GM18511 (cell line): Measurements from ENCODE around the gene TRAK1.
"Not testable (repeated sequence)": the region's sequence is repeated elsewhere in the genome, so short reads cannot be mapped to it uniquely, and the experiment has no call there.

Experiments
- ATAC-seq: cut with Tn5 transposase; IDR thresholded peaks from one replicate; pipeline ENCODE4 v1.9.1; 2021; ENCODE audit warnings: mild to moderate bottlenecking, moderate library complexity; ENCODE audit not compliant: unreplicated experiment

The TRAK1 gene

GRCh38 chr3:42097566-42097946 is 6.4 kb downstream of the TRAK1 start:
- ATAC-seq: no peak

- no peak for ATAC-seq
These were observed 7.0 kb downstream of the TRAK1 start for GRCh38 chr3:42098171-42098570.

DNA sequence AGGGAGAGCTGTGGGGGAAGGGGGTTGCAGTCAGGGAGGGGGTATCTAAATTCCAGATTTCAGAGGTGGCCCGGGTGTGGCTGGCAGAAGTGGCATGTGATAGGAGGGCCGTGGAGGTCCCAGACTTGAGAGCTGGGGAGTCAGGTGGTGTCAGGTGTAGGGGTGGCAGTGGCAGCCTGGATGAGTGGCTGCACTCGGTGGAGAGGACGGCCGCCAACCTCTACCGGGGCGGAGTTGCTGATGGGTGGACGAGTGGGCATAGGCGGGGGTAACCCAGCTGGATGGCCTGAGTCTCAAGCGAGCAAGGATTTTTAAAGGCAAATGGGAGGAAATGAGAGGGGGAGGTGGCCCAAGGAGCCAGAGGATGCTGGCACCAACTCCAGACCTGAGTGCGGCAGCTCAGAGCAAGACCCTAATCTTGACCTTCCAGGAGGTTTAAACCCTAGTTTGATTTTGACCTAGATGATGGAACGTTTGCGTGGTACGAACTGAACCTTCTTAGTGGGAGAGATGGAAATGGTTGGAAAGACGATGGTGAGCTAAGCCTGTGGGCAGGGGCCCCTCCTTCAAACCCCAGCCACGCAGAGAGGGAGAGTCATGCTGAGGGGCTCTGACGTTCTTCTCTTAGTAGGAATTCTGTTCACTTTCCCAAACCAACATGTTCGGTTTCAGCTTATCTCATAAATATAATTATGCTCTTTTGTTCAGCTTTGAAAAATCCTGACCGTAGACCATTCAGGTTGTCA is 8.0 kb downstream of the TRAK1 start:
- no peak for ATAC-seq

DNA sequence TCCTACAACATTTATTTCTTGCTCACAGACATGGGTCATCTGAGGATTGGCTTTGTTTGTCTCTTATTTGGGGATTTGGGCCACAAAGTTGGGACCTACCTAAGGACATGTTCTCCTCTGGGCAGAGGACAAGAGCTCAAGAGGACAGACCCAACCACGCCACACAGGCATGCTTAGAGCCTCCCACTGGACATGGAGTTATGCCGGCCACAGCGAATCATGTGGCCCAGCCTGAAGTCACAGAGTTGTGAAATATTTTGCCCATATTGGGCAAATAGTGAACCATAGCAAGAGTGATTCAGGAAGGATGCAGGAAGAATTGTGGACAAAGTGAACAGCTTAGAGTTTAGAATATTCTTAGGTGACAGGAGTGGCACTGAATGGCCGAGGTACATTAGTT is 9.9 kb downstream of the TRAK1 start:
- ATAC-seq: no peak

- ATAC-seq: no peak
These were observed 10.3 kb downstream of the TRAK1 start for GRCh38 chr3:42101481-42101880.

DNA sequence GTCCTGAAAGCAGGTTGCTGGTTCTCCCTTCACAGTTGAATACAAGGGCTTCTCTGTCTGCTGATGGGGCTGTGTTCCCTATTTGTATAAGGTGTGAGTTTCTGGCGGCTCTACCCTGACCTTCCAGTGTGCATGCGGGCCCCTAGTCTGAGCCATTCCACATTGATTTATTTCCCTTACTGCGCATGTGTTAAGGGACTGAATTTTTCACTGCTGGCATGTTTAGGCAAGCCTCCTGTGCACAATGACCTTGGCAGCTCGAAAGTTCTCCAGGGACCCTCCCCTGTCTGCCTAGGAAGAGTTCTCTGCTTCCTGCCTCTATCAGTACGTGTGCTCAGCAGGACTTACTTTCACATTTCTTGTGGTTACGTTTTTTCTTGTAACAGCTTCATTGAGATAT is 11.4 kb downstream of the TRAK1 start:
- no peak for ATAC-seq

GRCh38 chr3:42103921-42104665 is 12.9 kb downstream of the TRAK1 start:
- not testable (repeated sequence) for ATAC-seq

DNA sequence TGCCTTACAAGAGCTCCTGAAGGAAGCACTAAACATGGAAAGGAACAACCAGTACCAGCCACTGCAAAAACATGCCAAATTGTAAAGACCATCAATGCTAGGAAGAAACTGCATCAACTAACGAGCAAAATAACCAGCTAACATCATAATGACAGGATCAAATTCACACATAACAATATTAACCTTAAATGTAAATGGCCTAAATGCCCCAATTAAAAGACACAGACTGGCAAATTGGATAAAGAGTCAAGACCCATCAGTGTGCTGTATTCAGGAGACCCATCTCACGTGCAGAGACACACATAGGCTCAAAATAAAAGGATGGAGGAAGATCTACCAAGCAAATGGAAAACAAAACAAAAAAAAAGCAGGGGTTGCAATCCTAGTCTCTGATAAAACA is 14.8 kb downstream of the TRAK1 start:
- not testable (repeated sequence) for ATAC-seq

GRCh38 chr3:42106646-42107045 is 15.5 kb downstream of the TRAK1 start:
- no peak for ATAC-seq

DNA sequence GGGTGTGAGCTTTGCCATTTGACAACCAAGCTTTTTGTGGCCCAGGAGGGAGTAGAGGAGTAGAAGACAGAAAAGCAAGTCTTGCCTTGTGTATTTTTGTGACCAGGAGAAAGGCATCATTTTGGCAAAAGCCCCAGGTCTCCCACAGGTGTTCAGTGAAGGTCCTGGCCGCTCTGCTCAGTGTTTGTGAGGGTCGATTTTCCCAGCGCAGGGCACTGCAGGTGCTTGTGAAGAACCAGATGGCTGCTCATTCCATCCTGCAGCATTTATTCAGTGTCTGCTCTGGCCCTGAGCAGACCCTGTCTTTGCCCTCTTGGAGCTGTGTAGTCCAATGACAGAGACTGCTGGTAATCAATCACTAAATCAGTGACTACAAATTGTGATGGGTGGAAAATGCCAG is 19.5 kb downstream of the TRAK1 start:
- ATAC-seq: no peak

- ATAC-seq: no peak
These were observed 23.1 kb downstream of the TRAK1 start for GRCh38 chr3:42114130-42114725.

DNA sequence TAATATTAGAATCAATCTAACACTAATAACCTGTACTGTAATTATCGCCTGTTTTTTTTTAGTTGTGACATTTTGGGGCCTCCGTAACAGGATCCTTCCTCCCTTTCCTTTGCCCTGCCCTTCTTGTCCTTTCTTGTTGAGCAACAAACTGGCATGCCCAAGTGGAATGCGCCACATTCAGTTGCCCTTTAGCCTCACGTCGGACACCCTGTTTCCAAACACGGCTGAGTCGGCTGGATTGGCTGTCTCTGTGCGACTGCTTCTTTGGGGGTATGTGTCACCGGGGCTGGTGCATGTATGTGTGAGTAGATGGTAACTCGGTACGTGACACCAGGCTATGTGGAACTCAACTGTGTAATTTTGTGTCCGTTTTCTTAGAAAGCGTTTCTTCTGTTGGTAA is 24.1 kb downstream of the TRAK1 start:
- no peak for ATAC-seq

DNA sequence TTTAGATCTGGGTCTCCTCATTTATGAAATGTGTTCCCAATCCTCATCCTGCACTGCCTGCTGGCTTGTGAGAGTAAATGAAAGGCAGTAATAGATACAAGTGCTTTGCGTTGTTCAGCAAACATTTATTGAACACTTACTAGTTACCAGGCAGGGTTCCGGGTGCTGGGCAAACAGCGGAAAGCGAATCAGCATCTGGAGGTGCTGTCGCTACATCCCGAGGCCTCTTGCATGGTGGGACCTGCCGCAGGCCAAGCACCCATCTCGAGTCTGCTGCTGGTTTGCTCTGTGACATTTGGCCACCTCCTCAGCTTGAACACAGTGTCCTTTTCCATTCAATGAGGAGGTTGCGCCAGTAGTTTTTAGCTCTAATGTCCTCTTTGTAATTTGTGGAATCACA is 24.8 kb downstream of the TRAK1 start:
- ATAC-seq: no peak

DNA sequence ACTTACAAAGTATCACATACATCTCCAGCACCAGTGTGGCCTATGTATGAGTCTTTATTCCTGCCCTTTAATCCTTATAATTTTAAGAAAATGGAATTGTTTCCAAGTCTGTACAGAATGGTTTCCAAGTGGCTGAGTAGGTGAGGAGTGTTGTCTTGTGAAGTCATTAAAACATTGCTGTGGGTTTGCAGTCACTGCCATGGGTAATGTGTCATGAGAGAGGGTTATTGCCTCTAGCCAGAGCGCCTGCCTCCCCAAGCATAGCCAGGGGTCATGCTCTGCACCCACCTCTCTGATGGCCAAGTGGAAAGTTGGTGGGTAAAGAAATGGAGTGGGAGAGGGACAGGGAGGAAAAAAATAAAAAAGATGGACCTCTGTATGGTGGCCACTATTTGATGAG is 25.3 kb downstream of the TRAK1 start:
- ATAC-seq: no peak

GRCh38 chr3:42117175-42118008 is 26.2 kb downstream of the TRAK1 start:
- no peak for ATAC-seq

DNA sequence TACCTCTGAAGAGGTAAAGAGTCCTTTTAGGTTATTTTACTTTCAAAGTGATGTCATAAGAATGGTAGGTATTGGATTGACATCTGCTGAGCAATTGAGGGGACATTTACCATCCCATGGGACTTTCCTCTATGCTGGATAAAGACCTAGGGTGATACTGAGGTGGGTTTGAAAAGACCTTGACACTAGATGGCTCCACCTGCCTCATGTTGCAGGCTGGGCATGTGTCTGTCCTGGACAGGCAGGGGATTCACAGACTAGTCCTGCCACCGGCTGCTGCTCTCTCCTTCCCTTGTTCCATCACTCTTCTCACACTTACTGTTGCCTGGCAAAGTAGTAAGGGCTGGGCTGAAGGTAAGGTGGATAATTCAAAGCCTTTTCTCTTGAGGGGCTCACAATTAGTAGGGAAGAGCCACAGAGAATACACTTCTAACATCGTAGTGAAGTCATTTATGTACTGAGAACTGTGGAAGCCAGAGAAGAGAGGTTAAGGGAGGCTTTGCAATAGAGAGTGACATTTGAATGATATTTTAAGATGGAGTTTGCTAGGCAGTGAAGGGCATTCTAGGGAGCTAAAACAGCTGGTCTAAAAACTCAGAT is 27.7 kb downstream of the TRAK1 start:
- ATAC-seq: peak; percentile 67

GRCh38 chr3:42119561-42120355 is 28.6 kb downstream of the TRAK1 start:
- ATAC-seq: no peak

DNA sequence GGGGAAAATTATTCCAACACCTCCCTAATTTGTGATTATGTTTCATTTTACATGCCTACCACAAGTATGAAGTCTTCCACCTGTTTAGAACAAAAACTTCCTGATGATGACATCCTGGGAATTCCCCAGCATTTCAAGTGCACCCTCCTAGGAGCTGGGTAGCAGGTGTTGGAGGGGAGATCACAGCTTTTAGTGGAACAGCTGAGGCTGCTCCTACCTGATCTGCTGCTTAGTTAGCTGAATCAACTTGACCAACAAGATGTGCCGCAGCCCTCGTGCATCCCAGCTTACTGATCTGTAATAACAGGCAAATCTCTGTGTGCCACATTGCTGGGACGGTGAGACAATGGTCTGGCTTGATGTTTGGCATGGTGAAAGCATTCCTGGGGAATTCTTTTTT is 29.7 kb downstream of the TRAK1 start:
- ATAC-seq: no peak

GRCh38 chr3:42122261-42123011 is 31.3 kb downstream of the TRAK1 start:
- peak; percentile 43 for ATAC-seq
